GM12801 (cell line): Measurements from ENCODE around the gene ARFGAP3.

Source experiments
- TF ChIP-seq, protein P1 (sequence below): IDR thresholded peaks from one replicate; pipeline ENCODE4 v1.5.1; 2011; ENCODE audit warnings: control low read depth; ENCODE audit not compliant: insufficient read length; ENCODE audit errors: extremely low read depth

The ARFGAP3 gene

DNA sequence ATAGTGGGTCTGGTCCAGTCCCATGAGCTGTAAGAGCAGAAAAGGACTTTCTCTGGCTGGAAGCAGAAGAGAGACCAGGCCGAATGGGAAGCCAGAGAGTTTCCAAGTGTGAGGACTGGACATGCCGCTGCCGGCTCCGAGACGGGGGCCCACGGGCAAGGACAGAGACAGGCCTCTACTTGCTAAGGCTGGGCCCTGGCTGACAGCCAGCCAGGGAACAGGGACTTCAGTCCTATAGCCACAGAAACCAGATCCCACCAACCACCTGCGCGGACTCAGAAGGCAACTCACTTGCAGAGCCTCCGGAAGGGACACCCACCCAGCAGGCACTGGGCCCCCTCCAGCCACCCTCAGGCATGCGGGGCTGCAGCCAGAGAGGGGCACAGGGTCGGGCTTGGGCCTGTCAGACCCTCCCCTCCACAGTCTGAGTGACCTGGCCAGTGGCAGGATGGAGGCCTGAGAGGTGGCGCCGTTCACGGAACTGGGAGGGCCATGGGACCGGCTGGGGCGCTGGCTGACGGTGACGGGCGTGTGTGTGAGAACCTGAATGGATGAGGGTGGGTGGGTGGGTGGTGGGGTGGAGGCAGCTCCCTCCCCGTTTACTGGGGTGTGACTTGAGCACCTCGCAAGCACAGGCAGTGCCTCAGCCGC, 88.6 kb downstream of the ARFGAP3 start:
- TF ChIP-seq, protein P1, sequence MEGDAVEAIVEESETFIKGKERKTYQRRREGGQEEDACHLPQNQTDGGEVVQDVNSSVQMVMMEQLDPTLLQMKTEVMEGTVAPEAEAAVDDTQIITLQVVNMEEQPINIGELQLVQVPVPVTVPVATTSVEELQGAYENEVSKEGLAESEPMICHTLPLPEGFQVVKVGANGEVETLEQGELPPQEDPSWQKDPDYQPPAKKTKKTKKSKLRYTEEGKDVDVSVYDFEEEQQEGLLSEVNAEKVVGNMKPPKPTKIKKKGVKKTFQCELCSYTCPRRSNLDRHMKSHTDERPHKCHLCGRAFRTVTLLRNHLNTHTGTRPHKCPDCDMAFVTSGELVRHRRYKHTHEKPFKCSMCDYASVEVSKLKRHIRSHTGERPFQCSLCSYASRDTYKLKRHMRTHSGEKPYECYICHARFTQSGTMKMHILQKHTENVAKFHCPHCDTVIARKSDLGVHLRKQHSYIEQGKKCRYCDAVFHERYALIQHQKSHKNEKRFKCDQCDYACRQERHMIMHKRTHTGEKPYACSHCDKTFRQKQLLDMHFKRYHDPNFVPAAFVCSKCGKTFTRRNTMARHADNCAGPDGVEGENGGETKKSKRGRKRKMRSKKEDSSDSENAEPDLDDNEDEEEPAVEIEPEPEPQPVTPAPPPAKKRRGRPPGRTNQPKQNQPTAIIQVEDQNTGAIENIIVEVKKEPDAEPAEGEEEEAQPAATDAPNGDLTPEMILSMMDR = no peak

DNA sequence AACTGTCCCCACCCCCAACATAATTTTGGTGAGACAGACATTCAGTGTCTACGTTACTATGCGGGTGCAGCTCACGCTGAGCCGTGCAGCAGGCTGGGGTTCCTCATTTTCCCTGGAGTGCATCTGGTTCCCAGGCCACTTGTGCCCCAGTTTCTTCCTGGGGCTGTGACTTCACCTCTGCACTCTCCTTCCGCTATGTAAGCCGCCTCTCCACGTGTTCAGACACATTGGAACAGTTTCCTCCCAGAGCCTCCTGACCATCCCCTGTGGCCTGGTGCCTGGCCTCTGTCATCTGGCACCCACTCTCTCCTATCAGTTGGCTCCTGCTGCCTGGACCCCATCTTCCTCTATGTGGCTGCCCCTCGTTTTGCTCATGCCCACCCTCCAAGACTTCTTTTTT, 90.2 kb downstream of the ARFGAP3 start:
- TF ChIP-seq, protein P1 = no peak

GRCh38 chr22:42764895-42765363, 92.1 kb downstream of the ARFGAP3 start:
- TF ChIP-seq, protein P1 = no peak

DNA sequence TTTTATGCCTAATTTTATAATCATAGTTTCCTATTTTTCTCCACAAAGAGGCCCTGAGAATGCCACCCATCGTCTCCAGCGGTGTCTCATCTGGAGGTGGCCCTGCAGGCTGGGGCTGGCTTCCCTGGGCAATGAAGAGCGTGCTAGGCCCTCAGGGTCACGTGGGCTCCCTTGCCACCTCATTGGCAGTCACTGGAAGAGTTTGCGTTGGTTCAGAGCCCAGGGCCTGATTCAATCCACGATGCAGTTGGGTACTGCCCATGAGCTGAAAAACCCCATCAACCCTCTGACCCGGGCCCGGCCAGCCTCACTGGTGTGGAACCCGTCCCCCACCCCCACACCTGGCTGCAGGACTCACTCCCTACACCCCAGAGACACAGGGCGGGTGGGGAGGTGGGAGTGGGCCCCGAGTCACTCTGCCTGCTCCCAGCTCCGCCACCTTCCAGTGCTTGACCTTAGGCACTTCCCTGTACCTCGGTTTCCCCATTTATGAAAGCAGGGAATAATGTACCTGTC, 93.0 kb downstream of the ARFGAP3 start:
- TF ChIP-seq, protein P1 = no peak

GRCh38 chr22:42760806-42761565, 96.1 kb downstream of the ARFGAP3 start:
- TF ChIP-seq, protein P1 = no peak

DNA sequence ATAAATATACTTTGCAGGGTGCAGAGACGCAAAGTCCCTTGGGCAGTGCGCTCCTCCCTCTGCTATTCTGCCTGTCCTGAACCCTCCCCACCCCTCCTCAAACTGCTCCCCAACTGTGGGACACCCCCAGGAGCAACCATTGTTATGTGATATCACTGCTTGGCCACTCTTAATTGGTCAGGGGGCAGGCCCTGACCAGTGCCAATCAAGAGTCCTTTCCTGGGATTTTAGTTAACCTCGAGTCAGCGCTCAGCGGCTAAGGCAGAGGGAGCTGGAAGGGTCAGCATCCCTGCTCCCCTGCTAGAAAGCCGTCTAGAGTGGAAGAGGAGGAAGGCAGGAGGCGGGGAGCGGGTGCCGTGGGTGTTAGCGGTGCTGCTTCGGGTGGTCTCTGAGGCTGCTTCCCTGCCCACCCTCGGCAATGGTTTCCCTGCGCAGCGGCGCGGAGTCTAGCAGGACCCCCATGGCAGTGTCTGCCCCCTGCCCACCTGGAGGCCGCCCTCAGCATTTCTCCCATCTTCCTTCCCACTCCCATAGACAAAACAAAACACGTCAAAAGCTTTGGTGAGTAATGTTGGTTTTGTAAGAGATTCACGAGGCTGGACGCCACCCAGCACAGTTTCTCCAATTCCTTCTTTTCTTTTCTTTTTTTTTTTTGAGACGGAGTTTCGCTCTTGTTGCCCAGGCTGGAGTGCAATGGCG, 98.0 kb downstream of the ARFGAP3 start:
- TF ChIP-seq, protein P1 = no peak

DNA sequence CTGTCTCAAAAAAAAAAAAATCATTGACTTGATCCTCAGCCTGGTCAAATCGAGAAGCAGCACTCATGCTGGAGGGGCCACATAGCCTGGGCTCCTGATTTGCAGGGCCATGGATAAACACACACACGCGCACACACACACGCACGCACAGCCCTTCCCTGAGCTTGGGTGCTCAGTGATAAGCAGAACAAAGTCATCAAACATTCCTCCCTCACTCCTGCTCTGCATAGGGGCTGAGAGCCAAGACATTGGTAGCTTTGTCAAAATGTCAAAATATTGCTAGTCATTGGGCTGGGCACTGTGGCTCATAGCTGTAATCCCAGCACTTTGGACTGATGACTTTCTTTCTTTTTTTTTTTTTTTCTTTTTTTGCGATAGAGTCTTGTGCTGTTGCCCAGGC, 102.4 kb downstream of the ARFGAP3 start:
- TF ChIP-seq, protein P1 = no peak
